HG03064 (cell line): ENCODE measurements around the gene MAOB.
"Not testable (repeated sequence)": the region's sequence is repeated elsewhere in the genome, so short reads cannot be mapped to it uniquely, and the experiment has no call there.

ENCODE experiments used
- ATAC-seq: cut with Tn5 transposase; IDR thresholded peaks from one replicate; pipeline ENCODE4 v1.9.1; 2021; ENCODE audit warnings: low read depth; ENCODE audit not compliant: unreplicated experiment

MAOB gene

GRCh38 chrX:43882294-43882681, at the start of gene MAOB:
TSS of gene MAOB (minus strand) at chrX:43882450. CDS start at chrX:43882299, 151 bp downstream.
- ATAC-seq: no peak

- ATAC-seq: not testable (repeated sequence)
Observed at GRCh38 chrX:43922032-43922431, 39.8 kb upstream of the MAOB start.

- not testable (repeated sequence) for ATAC-seq
Observed at GRCh38 chrX:43910772-43911171, 28.5 kb upstream of the MAOB start.

GRCh38 chrX:43910012-43910411, 27.8 kb upstream of the MAOB start:
- ATAC-seq: no peak

- ATAC-seq: no peak
Observed at GRCh38 chrX:43909141-43909540, 26.9 kb upstream of the MAOB start.

GRCh38 chrX:43899878-43900815, 17.9 kb upstream of the MAOB start:
- no peak for ATAC-seq

- ATAC-seq: no peak
Observed at GRCh38 chrX:43898406-43899035, 16.3 kb upstream of the MAOB start.

- no peak for ATAC-seq
Observed at GRCh38 chrX:43897290-43897689, 15.0 kb upstream of the MAOB start.

- no peak for ATAC-seq
Observed at GRCh38 chrX:43892336-43892870, 10.2 kb upstream of the MAOB start.

GRCh38 chrX:43885617-43886016, 3.4 kb upstream of the MAOB start:
- no peak for ATAC-seq

- no peak for ATAC-seq
Observed at GRCh38 chrX:43881410-43882293, 598 bp downstream of the MAOB start.

GRCh38 chrX:43880425-43880824, 1.8 kb downstream of the MAOB start:
- ATAC-seq: no peak

- ATAC-seq: no peak
Observed at GRCh38 chrX:43878906-43879526, 3.2 kb downstream of the MAOB start.

GRCh38 chrX:43876680-43877079, 5.6 kb downstream of the MAOB start:
- no peak for ATAC-seq

- ATAC-seq: no peak
Observed at GRCh38 chrX:43870758-43871419, 11.4 kb downstream of the MAOB start.

GRCh38 chrX:43870011-43870410, 12.2 kb downstream of the MAOB start:
- no peak for ATAC-seq

- ATAC-seq: no peak
Observed at GRCh38 chrX:43868791-43869190, 13.5 kb downstream of the MAOB start.

- ATAC-seq: no peak
Observed at GRCh38 chrX:43866423-43866822, 15.8 kb downstream of the MAOB start.

GRCh38 chrX:43865791-43866190, 16.5 kb downstream of the MAOB start:
- no peak for ATAC-seq

GRCh38 chrX:43862434-43862833, 19.8 kb downstream of the MAOB start:
- no peak for ATAC-seq
